ENCODE results near the gene CLBA1. TPM values are rescaled to one million over a fixed set of nuclear protein-coding genes. Genes with fewer than 3 reads are reported as not detected.

CLBA1 gene
- total RNA-seq, 1 experiment from 2014 or later = 3.0 TPM

DNA sequence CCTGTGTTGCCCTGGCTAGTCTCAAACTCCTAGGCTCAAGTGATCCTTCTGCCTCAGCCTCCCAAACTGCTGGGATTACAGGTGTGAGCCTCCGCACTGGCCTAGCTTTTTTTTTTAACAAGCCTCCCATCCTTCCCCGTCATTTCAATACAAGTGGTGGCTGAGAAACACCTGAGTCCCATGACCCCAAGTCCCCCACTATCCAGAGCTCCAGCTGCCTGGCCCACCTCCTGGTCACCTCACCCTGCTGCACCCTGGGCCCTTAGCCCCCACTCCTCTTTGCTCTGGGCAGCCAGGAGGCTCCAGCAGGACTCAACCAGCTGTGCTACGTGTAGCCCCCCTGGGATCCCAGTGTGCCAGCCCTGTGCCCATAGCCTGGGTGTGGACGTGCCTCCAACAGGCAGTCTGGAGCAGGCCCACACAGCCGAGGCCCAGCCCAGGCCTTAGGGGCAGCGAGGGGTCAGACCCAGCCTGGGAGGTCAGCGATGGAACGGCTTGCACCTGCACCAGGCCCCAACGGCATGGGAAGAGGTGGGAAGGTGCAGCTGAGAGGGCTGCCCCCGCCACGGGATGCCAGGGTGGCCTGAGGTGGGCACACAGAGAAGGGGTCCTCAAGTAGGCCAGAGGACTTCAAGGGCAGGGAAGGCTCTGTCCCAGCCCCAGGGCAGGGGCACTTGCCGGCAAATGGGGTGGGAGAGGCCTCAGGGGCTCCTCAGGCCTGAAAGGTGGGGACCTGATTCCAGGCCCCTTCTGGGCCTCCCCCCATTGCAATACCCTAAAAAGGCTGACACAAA is 13.9 kb upstream of the CLBA1 start:
- H3K4me1 ChIP-seq = peaks cover 5% of the 10 kb centered on the region
- no peaks in the 10 kb centered on the region for H3K9me3 Mint-ChIP-seq (ENCODE audit: unreplicated experiment)
- TF ChIP-seq CTCF (IDR thresholded peaks at IDR 0.05; ENCODE audit: insufficient read depth in 1 of 2, low read depth in 1 of 2, low read length in 1 of 2, severe bottlenecking in 1 of 2, unreplicated experiment in 1 of 2) = no peak
- no TSS peak for BruUV-seq (replicated peaks)
- ChIA-PET CTCF (no interaction called here), POLR2A (no interaction called here)
- no peak overlapping the region for H3K4me3 Mint-ChIP-seq (ENCODE audit: unreplicated experiment)
- no peaks in the 10 kb centered on the region for H3K36me3 Mint-ChIP-seq (ENCODE audit: insufficient read depth, unreplicated experiment)
- no peaks in the 10 kb centered on the region for H3K27me3 Mint-ChIP-seq (ENCODE audit: insufficient read depth, unreplicated experiment)
- no peaks in the 10 kb centered on the region for H3K36me3 ChIP-seq (ENCODE audit: control insufficient read depth, insufficient read depth, low read length)
- H3K4me3 ChIP-seq (ENCODE audit: low read depth, low read length) = no peak overlapping the region
- peaks cover 7% of the 10 kb centered on the region for H3K4me1 Mint-ChIP-seq (ENCODE audit: low read depth, unreplicated experiment)
- H3K27ac Mint-ChIP-seq (ENCODE audit: unreplicated experiment) = no peak overlapping the region
- H3K27me3 ChIP-seq (replicated peaks; ENCODE audit: control insufficient read depth, insufficient read depth, low read length) = no peaks in the 10 kb centered on the region
- intact Hi-C loops (cut with micrococcal nuclease; ENCODE audit: unreplicated experiment) = no loop called here
- DNase-seq = no peak
- no peaks in the 10 kb centered on the region for H3K9me3 ChIP-seq

- Mint-ChIP-seq H3K9me3 (ENCODE audit: unreplicated experiment) (no peaks in the 10 kb centered on the region), H3K36me3 (ENCODE audit: insufficient read depth, unreplicated experiment) (no peaks in the 10 kb centered on the region), H3K4me3 (ENCODE audit: unreplicated experiment) (no peak overlapping the region), H3K27me3 (ENCODE audit: insufficient read depth, unreplicated experiment) (no peaks in the 10 kb centered on the region), H3K4me1 (ENCODE audit: low read depth, unreplicated experiment) (peaks cover 7% of the 10 kb centered on the region), H3K27ac (ENCODE audit: unreplicated experiment) (no peak overlapping the region)
- ChIA-PET CTCF (interaction anchor here (0.9 to 1.0 kb wide), 2 partner anchors 73 to 114 kb away, joined by 3 to 5 read pairs; no protein-coding TSS in a partner anchor), POLR2A (no interaction called here)
- no peak for TF ChIP-seq CTCF (IDR thresholded peaks at IDR 0.05; ENCODE audit: insufficient read depth in 1 of 2, low read depth in 1 of 2, low read length in 1 of 2, severe bottlenecking in 1 of 2, unreplicated experiment in 1 of 2)
- Histone ChIP-seq H3K36me3 (ENCODE audit: control insufficient read depth, insufficient read depth, low read length) (no peaks in the 10 kb centered on the region), H3K4me1 (peaks cover 9% of the 10 kb centered on the region), H3K9me3 (no peaks in the 10 kb centered on the region), H3K27me3 (replicated peaks; ENCODE audit: control insufficient read depth, insufficient read depth, low read length) (no peaks in the 10 kb centered on the region), H3K4me3 (ENCODE audit: low read depth, low read length) (no peak overlapping the region)
- peak in 1 of 2 experiments; percentile 26 for DNase-seq
- no TSS peak for BruUV-seq (replicated peaks)
- intact Hi-C loops (cut with micrococcal nuclease; ENCODE audit: unreplicated experiment) = no loop called here
Measured at GRCh38 chr14:104972301-104973134, 13.1 kb upstream of the CLBA1 start.

DNA sequence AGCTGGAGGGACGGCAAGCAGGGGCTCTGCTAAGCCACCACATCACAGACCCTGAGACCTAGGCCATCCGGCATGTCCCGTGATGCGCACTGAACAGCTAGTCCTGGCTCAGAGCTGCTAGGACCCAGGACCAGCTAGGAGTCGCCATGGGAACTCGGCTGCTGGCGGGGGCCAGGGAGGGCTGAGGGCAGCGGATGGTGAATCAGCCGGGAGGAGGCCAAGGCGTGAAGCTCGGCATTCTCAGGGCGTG is 12.5 kb upstream of the CLBA1 start:
- Histone ChIP-seq H3K4me3 (ENCODE audit: low read depth, low read length) (no peak overlapping the region), H3K4me1 (peaks cover 9% of the 10 kb centered on the region), H3K36me3 (ENCODE audit: control insufficient read depth, insufficient read depth, low read length) (no peaks in the 10 kb centered on the region), H3K9me3 (no peaks in the 10 kb centered on the region), H3K27me3 (replicated peaks; ENCODE audit: control insufficient read depth, insufficient read depth, low read length) (no peaks in the 10 kb centered on the region)
- Mint-ChIP-seq H3K27ac (ENCODE audit: unreplicated experiment) (no peak overlapping the region), H3K4me3 (ENCODE audit: unreplicated experiment) (no peak overlapping the region), H3K36me3 (ENCODE audit: insufficient read depth, unreplicated experiment) (no peaks in the 10 kb centered on the region), H3K4me1 (ENCODE audit: low read depth, unreplicated experiment) (peaks cover 7% of the 10 kb centered on the region), H3K27me3 (ENCODE audit: insufficient read depth, unreplicated experiment) (no peaks in the 10 kb centered on the region), H3K9me3 (ENCODE audit: unreplicated experiment) (no peaks in the 10 kb centered on the region)
- TF ChIP-seq CTCF (IDR thresholded peaks at IDR 0.05; ENCODE audit: insufficient read depth in 1 of 2, low read depth in 1 of 2, low read length in 1 of 2, severe bottlenecking in 1 of 2, unreplicated experiment in 1 of 2) = no peak
- POLR2A ChIA-PET = no interaction called here
- no TSS peak for BruUV-seq (replicated peaks)
- CTCF ChIA-PET = interaction anchor here (0.9 to 1.0 kb wide), 2 partner anchors 72 to 114 kb away, joined by 3 to 5 read pairs; no protein-coding TSS in a partner anchor
- intact Hi-C loops (cut with micrococcal nuclease; ENCODE audit: unreplicated experiment) = no loop called here
- DNase-seq = peak in 1 of 2 experiments; percentile 56

Measured in Caco-2 (cell line).